HG03280 (cell line): Measurements from ENCODE around the gene RABEP2.
A peak's percentile ranks its signal among the peaks of the same experiment; 100 is the strongest.
"Not testable (repeated sequence)": the region's sequence is repeated elsewhere in the genome, so short reads cannot be mapped to it uniquely, and the experiment has no call there.

Experiments used
- ATAC-seq: cut with Tn5 transposase; IDR thresholded peaks from one replicate; pipeline ENCODE4 v1.9.1; 2021; ENCODE audit warnings: mild to moderate bottlenecking, moderate library complexity; ENCODE audit not compliant: unreplicated experiment

The RABEP2 gene

DNA sequence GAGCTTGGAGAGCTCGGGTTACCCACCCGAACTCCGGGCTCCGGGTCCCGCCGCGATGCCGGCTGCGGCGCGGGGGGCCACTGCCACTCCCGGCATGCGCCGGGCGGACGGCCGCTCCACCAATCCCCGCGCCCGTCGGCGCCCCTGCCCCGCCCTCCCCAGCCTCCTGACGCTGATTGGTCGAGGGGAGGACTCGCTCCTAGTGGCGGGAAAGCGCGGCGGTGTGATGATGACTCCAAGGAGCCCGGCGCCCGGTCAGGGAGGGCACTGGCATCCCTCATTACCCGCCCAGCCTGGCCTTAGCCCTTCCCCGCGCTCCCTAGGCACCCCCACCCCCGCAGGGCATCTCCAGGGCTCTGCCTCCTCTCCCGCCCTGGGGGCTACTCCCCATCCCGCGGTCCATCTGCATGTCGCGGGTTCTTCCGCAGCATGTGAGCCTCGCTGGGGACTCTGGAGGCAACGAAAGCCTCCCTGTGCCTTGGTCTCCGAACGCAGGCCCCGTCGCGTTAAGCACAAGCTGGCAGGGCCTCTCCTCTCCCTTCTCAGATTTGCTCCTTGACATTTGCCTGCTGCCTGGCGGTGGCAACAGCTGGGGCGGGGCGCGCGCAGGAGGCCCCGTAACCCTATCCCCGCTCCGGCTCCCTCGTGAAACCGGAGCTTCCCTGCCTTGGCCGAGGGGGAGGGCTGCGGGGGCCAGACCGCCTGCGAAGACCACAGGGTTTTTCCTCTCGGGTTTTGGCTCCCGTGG lies 45.0 kb downstream of the RABEP2 start:
- peak; percentile 88 for ATAC-seq

GRCh38 chr16:28879261-28879840 lies 45.7 kb downstream of the RABEP2 start:
- no peak for ATAC-seq

DNA sequence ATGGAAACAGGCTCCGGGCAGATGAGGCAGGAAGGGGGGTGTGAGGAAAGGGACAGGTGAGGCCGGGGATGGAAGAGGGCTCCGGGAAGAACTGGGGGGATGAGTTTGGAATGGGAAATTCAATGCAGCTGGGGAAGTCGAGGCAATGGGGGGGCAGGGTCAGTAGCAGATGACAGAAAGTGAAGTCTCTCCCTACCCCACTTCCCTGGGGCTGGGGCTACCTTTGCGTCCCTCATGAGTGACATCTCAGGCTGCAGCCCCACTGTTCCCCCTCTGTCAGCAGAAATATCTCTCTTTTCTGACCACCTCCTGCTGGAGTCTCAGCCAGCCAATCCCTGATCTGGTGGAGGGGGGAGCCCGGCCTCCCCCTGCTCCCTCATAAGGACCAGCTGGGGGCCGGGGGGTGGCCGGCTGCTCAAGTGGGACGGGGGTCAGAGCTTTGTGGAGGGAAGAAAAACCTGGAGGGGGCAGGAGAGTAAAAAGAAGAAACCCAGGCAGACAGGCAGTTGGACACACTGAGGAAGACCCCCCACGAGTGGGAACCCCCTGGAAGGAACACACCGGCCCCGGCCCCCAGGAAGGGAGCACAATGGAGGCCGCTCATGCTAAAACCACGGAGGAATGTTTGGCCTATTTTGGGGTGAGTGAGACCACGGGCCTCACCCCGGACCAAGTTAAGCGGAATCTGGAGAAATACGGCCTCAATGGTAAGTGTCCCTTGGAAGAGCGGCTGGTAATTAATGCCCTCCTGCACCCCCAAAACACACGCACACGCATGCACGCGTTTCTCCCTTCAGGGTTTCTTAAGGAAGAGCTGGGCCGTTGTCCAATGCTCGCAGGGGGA lies 46.7 kb downstream of the RABEP2 start, which contains the start of gene ATP2A1:
Gene ATP2A1, plus strand, starts transcription at position 406 of the 844 bp plus-strand sequence. Its CDS starts 184 bp downstream, at position 590.
- no peak for ATAC-seq

DNA sequence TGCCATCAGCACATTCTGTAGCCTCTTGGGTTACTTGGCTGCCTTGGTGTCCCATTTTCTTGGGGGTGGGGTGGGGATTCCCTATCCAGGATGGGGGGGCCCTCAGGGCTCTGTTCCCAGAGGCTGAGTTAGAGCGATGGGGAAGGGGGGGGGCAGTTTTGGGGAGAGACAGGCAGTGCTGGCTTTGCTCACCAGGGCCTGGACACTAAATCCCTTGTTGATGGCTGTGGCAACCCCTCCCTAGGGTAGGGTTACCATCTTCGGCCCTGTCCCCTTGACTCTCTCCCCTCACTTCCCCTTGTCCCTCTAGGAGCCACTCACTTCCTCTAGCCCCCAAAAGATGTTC lies 47.4 kb downstream of the RABEP2 start:
- ATAC-seq = no peak

DNA sequence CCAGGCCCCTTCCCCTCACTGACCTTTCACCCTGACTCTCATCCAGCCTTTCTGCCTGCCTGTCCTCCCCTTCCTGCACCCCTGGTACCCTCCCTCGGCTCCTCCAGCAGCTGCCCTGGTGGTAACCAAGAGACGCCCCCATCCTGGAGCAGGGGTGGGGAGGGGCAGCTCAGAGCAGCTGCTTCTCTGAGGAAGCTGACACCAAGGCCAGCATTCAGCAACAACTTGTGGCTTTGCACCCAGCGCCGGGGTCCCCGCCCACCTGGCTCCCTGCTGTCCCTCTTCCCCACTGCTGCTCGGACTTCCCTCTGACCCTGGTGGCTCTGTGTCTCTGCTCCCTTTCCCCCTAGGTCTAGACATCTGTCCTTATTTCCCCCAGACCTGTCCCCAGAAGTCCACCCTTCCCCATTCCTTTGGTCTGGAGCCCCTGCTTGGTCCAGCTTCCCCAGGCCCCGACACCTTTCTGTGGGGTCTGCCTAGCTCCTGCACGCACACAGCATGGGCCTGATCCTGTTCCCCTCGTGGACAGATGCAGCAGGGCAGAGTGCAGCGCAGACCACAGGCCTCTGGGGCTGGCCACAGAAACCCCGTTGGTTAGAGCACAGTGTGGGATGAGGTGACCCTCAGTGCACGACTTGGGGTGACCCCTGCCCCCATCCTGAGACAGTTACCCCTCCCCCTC lies 47.9 kb downstream of the RABEP2 start:
- no peak for ATAC-seq

DNA sequence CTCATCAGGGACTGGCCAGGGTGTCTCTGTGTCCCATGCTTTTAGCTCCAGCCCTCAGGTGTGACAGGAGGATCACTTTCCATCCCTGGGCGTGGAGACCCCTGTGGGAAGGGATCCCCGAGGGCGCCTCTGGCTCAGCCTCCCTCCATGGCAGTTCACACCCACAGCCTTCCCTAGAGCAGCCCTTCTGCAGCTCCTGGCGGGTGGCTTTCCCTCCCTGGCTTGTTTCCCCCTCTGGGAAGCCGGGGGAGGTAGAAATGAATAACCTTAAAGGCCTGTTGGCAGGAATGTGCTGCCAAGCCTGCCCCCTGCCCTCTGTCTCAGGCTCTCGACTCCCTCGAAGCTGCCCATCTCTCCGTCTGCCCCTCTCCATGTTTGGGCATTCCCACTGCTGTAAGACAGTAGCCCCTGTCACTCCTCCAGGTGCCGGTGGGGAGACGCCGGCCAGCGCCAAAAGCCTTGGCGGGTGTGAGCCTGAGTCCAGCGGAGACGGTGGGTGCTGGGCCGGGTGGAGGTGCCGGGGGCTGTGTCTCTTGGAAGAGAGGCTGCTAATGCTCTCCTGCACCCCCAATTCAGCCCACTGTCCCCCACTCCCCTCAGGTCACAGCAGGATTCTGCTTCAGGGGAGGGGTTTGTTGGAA lies 48.9 kb downstream of the RABEP2 start:
- no peak for ATAC-seq

- ATAC-seq = no peak
Observed at GRCh38 chr16:28875134-28876018, 49.7 kb downstream of the RABEP2 start.

GRCh38 chr16:28874406-28874805 lies 50.6 kb downstream of the RABEP2 start:
- no peak for ATAC-seq

DNA sequence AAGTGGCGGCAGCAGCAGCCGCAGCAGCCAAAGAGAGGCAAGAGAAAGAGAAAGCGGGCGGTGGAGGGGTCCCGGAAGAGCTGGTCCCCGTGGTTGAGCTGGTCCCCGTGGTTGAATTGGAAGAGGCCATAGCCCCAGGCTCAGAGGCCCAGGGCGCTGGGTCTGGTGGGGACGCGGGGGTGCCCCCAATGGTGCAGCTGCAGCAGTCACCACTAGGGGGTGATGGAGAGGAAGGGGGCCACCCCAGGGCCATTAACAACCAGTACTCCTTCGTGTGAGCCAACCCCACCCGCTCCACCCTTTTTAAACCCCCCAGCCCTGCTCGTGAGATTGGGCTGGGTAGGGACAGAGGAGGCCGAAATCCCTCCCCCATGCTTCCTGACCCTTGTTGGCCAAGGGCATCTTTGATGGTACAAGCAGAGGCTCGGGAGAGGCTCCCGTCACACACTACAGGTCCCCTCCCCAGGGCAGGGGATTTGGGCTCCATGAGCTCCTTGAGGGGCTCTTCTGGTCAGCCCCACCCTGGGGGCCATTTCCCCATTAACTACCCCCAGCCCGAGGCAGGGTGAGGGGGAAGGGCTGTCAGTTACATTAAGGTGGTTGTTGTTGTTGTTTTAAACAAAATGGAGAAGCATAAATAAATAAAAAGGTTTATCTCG lies 51.4 kb downstream of the RABEP2 start:
- no peak for ATAC-seq

DNA sequence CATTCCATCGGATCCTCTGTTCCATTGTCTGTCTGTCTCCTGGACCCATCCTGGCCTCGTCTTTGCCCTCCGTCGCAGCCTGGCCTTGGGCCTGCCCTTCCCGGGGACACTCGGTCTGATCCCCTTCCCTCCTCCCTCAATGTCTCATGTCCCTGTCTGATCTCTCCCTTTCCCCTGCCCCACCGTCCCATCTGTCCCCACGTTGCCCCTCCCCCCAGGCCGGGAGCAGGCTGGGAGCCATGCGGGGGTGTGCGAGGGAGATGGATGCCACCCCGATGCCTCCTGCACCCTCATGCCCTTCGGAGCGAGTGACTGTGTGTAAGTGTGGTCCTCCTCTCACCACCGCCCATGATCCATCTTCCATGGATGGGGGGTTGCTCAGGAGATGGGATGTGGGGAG lies 52.1 kb downstream of the RABEP2 start:
- no peak for ATAC-seq

DNA sequence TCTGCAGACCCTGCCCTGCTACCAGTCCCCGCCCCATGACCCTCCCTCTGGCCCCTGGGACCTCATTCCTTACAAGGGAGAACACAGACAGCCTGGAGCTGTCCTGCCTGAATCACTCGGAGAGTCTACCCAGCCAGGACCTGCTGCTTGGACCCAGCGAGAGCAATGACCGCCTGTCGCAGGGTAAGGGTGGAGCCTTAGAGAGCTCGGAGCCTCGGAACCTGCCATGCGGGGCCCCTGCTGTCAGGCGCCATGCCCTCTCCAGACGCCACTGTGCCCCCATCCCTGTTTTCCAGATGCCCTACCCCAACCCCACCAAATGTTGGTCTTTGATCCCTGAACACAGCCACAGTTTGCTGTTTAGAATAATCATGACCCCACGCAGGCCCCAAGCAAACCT lies 55.8 kb downstream of the RABEP2 start:
- ATAC-seq = no peak

DNA sequence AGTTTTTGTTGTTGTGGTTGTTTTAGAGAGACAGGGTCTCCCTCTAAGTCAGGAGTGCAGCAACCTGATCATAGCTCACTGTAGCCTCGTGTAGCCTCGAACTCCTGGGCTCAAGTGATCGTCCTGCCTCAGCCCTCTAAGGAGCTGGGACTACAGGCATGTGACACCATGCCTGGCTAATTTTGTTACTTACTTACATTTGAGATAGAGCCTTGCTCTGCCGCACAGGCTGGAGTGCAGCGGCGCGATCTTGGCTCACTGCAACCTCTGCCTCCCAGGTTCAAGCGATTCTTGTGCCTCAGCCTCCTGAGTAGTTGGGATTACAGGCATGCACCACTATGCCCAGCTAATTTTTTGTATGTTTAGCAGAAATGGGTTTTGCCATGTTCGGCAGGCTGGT lies 57.4 kb downstream of the RABEP2 start:
- not testable (repeated sequence) for ATAC-seq

- ATAC-seq = no peak
Observed at GRCh38 chr16:28867241-28867640, 57.8 kb downstream of the RABEP2 start.

DNA sequence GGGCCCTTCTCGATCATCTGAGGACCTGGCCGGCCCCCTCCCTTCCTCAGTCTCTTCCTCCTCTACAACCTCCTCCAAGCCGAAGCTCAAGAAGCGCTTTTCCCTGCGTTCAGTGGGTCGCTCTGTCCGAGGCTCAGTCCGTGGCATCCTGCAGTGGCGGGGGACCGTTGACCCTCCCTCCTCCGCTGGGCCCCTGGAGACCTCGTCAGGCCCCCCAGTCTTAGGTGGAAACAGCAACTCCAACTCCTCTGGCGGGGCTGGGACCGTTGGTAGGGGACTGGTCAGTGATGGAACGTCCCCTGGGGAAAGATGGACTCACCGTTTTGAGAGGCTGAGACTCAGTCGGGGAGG lies 58.6 kb downstream of the RABEP2 start:
- no peak for ATAC-seq

DNA sequence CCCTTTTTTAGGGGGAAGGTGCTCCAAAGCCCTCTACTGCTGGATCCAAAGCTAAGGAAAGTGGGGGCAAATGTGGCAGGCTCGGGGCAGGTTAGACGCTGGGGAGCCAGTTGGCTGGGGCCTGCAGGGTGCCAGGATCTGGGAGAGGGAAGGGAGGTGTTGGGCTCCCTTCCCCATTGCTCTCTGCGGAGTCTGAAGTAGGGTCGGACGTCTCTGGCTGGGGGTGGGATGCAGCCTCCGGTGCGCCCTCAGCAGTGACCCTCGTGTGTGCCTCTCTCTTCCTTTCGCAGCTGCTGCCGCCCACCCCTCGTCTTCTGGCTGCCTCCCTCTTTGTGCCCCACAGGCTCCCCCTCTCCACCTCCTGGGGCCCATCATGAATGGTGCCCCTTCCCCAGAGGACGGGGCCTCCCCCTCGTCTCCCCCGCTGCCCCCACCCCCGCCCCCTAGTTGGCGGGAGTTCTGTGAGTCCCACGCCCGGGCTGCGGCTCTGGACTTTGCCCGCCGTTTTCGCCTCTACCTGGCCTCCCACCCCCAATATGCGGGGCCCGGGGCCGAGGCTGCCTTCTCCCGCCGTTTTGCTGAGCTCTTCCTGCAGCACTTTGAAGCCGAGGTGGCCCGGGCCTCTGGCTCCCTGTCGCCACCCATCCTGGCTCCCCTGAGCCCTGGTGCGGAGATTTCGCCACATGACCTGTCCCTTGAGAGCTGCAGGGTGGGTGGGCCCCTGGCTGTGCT lies 59.1 kb downstream of the RABEP2 start:
- ATAC-seq = no peak

- no peak for ATAC-seq
Observed at GRCh38 chr16:28865001-28865688, 59.9 kb downstream of the RABEP2 start.

DNA sequence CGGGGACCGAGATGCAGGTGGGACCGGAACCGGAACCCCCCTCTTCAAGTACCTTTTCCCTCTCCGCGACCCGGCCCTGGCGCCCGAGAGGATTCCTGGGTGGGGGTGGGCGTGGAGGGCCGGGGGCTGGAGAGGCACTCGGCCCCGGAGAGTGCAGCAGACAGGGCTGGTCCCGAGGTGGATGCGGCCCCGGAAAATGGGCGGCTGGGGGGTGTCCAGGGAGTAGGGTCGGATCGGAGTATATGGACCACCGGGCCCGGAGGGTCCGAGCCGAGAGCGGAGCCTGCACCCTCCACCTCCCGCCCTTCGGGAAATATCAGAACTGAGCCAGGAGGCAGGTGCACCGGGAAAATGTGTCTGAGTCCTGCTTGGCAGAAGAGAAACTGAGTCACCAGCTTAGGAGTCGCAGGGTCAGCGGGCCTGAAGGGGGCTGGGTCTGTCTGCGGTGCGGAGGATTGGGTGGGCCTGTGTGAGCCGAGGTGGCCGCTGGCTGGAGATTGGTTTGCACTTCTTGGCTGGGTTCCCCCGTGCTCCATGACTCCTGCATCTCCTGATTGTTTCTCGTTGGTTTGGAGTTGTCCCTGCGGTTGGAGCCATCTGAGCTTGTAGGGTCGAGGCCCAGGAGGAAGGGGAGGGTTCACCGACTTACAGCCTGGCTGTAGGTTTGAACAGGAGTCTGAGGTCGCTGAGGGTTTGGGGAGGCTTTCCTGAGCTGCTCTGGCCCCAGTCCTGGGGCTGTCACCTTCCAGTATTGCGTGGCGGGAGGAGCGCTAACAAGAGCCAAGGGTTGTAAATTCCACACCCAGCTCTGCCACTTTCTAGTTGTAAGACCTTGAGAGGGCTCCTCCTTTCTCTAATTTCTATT lies 60.9 kb downstream of the RABEP2 start:
- no peak for ATAC-seq
